ENCODE measurements around the gene CYP2E1. TPM values are rescaled to one million over a fixed set of nuclear protein-coding genes. Genes with fewer than 3 reads are reported as not detected.

Gene CYP2E1
- total RNA-seq, 1 donor, result 1.3 TPM

DNA sequence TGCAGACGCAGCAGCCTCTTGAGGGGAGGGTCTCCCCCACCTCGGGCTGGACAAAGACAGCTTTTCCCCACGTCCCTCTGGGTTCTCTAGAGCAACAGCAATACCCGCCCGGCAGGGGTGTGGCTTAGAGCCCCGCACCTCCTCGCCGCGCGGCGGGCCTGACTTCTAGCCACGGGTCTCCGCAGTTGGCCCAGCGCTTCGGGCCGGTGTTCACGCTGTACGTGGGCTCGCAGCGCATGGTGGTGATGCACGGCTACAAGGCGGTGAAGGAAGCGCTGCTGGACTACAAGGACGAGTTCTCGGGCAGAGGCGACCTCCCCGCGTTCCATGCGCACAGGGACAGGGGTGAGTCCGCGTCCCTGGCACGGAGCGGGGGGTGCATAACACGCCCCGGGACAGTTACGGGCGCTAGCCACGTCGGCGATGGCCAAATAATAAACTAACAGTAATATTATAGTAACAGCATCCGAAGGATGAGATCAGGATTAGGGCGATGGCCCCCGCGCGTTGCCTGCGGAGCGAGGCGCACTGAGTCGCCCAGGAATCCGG lies 1.2 kb downstream of the CYP2E1 start:
- H3K4me3 ChIP-seq (ENCODE audit: low read depth, low read length), result peak overlapping the region; percentile 15
- TF ChIP-seq, protein P1, sequence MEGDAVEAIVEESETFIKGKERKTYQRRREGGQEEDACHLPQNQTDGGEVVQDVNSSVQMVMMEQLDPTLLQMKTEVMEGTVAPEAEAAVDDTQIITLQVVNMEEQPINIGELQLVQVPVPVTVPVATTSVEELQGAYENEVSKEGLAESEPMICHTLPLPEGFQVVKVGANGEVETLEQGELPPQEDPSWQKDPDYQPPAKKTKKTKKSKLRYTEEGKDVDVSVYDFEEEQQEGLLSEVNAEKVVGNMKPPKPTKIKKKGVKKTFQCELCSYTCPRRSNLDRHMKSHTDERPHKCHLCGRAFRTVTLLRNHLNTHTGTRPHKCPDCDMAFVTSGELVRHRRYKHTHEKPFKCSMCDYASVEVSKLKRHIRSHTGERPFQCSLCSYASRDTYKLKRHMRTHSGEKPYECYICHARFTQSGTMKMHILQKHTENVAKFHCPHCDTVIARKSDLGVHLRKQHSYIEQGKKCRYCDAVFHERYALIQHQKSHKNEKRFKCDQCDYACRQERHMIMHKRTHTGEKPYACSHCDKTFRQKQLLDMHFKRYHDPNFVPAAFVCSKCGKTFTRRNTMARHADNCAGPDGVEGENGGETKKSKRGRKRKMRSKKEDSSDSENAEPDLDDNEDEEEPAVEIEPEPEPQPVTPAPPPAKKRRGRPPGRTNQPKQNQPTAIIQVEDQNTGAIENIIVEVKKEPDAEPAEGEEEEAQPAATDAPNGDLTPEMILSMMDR (IDR thresholded peaks at IDR 0.05; ENCODE audit: insufficient read depth, low read depth, low read length), result no peak
- no peak for DNase-seq (ENCODE audit: low read depth)

GRCh38 chr10:133528845-133529575 lies 1.8 kb downstream of the CYP2E1 start:
- H3K4me3 ChIP-seq (ENCODE audit: low read depth, low read length), result peak overlapping the region; percentile 23
- DNase-seq (ENCODE audit: low read depth), result peak; percentile 17
- TF ChIP-seq, protein P1 (IDR thresholded peaks at IDR 0.05; ENCODE audit: insufficient read depth, low read depth, low read length), result no peak

DNA sequence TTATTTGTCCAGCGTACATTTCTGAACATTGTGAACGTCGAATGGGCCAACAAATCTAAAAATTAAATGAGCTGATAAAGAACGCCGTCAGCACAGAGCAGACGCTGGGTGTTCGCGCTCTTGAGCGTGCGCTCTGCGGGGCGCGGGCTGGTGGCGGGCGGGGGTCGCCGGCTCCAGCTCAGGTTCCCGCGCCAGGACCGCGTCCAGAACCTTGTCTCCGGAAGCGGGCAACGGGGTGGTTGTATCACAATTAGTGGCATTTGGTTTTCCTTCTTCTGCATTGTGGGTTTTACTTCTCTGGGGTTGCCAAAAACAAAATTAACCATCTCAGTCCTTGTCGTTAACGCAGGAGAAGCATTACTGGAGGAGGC lies 2.4 kb downstream of the CYP2E1 start:
- TF ChIP-seq, protein P1 (IDR thresholded peaks at IDR 0.05; ENCODE audit: insufficient read depth, low read depth, low read length), result no peak
- no peak for DNase-seq (ENCODE audit: low read depth)
- no peak overlapping the region for H3K4me3 ChIP-seq (ENCODE audit: low read depth, low read length)

DNA sequence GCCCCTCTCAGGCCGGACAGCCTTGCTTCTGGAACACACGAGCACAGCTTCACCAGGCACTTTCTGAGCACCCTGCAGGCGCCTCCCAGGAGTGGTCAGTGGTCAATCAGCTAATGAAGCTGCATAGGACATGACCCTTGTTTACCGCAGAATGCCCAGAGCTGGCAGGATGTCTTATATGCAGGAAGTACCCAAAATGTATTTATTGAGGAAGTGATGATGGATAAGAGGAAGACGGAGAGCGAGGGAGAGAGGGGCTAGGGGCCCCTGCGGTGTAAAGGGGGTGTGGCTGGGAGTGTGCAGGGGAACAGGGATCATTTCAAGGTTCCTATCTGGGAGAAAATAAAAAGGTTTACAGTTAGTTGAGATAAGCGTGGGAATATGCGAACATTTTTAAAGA lies 3.3 kb downstream of the CYP2E1 start:
- TF ChIP-seq, protein P1 (IDR thresholded peaks at IDR 0.05; ENCODE audit: insufficient read depth, low read depth, low read length), result no peak
- no peak overlapping the region for H3K4me3 ChIP-seq (ENCODE audit: low read depth, low read length)
- DNase-seq (ENCODE audit: low read depth), result no peak

- no peak overlapping the region for H3K4me3 ChIP-seq (ENCODE audit: low read depth, low read length)
- TF ChIP-seq, protein P1 (IDR thresholded peaks at IDR 0.05; ENCODE audit: insufficient read depth, low read depth, low read length), result no peak
- no peak for DNase-seq (ENCODE audit: low read depth)
Measured at GRCh38 chr10:133532871-133533270, 5.7 kb downstream of the CYP2E1 start.

DNA sequence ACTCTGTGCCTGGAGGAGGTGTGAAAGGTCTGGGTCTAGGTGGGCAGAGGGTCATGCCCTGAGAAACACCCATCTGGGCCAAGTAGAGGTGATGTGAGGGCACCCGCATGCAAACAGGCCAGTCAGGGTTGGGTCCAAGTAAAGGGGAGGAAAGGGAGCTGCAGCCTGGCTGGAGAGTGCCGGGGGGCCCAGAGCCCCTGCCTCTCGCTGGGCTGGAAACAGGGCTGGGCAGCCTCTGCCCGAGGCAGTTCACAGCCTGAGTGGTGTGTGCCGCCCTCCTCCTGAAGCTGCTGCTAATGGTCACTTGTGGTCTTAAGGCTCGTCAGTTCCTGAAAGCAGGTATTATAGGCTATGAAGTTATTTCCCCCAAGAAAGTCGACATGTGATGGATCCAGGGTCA lies 7.3 kb downstream of the CYP2E1 start:
- DNase-seq (ENCODE audit: low read depth), result no peak
- no peak overlapping the region for H3K4me3 ChIP-seq (ENCODE audit: low read depth, low read length)
- TF ChIP-seq, protein P1 (IDR thresholded peaks at IDR 0.05; ENCODE audit: insufficient read depth, low read depth, low read length), result no peak
